H1 (cell line): ENCODE data around the gene NID1. TPM values are rescaled to one million over a fixed set of nuclear protein-coding genes. Genes with fewer than 3 reads are reported as not detected.

Experiments
- CTCF ChIA-PET: fragments of 300-600 bp; sonication (Branson Sonifier 250); formaldehyde crosslinking; loops from one replicate; lab custom pipeline; 2021; ENCODE audit not compliant: partially characterized antibody; lab: Charles Lee
- POLR2A ChIA-PET: fragments of 300-600 bp; sonication (Branson Sonifier 250); formaldehyde crosslinking; loops from one replicate; lab custom pipeline; 2021; ENCODE audit warnings: inconsistent platforms; ENCODE audit not compliant: partially characterized antibody; lab: Charles Lee
- DNase-seq, 2 experiments: peaks; one replicate each; pipeline versions ENCODE4 v3.0.0 to v3.0.0-alpha.2; 2010 to 2022; ENCODE audit warnings: low spot score in 2 of 2, low read depth in 1 of 2, mixed read lengths in 1 of 2
- FAIRE-seq: peaks from 2 replicates; lab custom pipeline; 2011; peaks lifted over from hg19 to GRCh38; lab: Jason Lieb, UNC
- H2AFZ ChIP-seq: 2 replicates; pipeline ENCODE4 v1.8.1; 2012; ENCODE audit warnings: low read length, inconsistent platforms
- H2AK5ac ChIP-seq: 2 replicates; pipeline ENCODE4 v1.6.1; 2013; ENCODE audit warnings: low read depth, low read length
- H2BK120ac ChIP-seq: replicated peaks from 2 replicates; pipeline ENCODE3; 2013; ENCODE audit warnings: low read depth, low read length, inconsistent platforms
- H2BK12ac ChIP-seq: 2 replicates; pipeline ENCODE4 v1.6.1; 2013; ENCODE audit warnings: low read depth, low read length
- H2BK15ac ChIP-seq: 2 replicates; pipeline ENCODE4 v1.6.1; 2013; ENCODE audit warnings: low read length
- H2BK20ac ChIP-seq: 2 replicates; pipeline ENCODE4 v1.6.1; 2013; ENCODE audit warnings: low read length
- H2BK5ac ChIP-seq: 2 replicates; pipeline ENCODE4 v1.6.1; 2013; ENCODE audit warnings: low read depth, low read length
- H3K14ac ChIP-seq: 2 replicates; pipeline ENCODE4 v1.6.1; 2013; ENCODE audit warnings: inconsistent platforms; ENCODE audit not compliant: insufficient read length
- H3K18ac ChIP-seq: 2 replicates; pipeline ENCODE4 v1.6.1; 2013; ENCODE audit warnings: low read length; ENCODE audit errors: extremely low read depth
- H3K23ac ChIP-seq: 2 replicates; pipeline ENCODE4 v1.6.1; 2013; ENCODE audit warnings: inconsistent platforms; ENCODE audit not compliant: insufficient read length
- H3K23me2 ChIP-seq: 2 replicates; pipeline ENCODE4 v1.6.1; 2013; ENCODE audit warnings: low read depth, low read length
- H3K27ac ChIP-seq: 2 replicates; pipeline ENCODE4 v1.6.1; 2011; ENCODE audit warnings: low read depth, low read length, inconsistent platforms
- H3K27me3 ChIP-seq, 4 experiments: replicated peaks in 1 of 4; 1 replicate in 1 of 4; 2 replicates in 3 of 4; pipeline versions ENCODE4 v1.6.1 to v1.8.1; 2011 to 2013; ENCODE audit warnings: low read length in 3 of 4, mild to moderate bottlenecking in 3 of 4, inconsistent platforms in 2 of 4, mixed read lengths in 2 of 4, moderate library complexity in 1 of 4; ENCODE audit not compliant: control insufficient read depth in 3 of 4, insufficient read depth in 3 of 4; ENCODE audit errors: extremely low read depth in 1 of 4
- H3K36me3 ChIP-seq, 4 experiments: 2 replicates each; pipeline versions ENCODE4 v1.6.1 to v1.8.1; 2011 to 2013; ENCODE audit warnings: mild to moderate bottlenecking in 4 of 4, low read length in 3 of 4, moderate library complexity in 2 of 4, control low read depth in 1 of 4, inconsistent platforms in 1 of 4; ENCODE audit not compliant: insufficient read depth in 4 of 4, control insufficient read depth in 2 of 4
- H3K4ac ChIP-seq: replicated peaks from 2 replicates; pipeline ENCODE3; 2013; ENCODE audit warnings: low read length, low read depth, mixed read lengths, inconsistent platforms; ENCODE audit not compliant: insufficient read length
- H3K4me1 ChIP-seq, 4 experiments: replicated peaks in 1 of 4; 1 replicate in 1 of 4; 2 replicates in 3 of 4; pipeline versions ENCODE4 v1.6.1 to v1.8.1; 2011 to 2013; ENCODE audit warnings: low read length in 3 of 4, inconsistent platforms in 2 of 4, mixed read lengths in 1 of 4; ENCODE audit not compliant: insufficient read depth in 4 of 4, control insufficient read depth in 3 of 4
- H3K4me2 ChIP-seq, 2 experiments: 2 replicates each; pipeline versions ENCODE4 v1.6.1 to v1.8.1; 2011 to 2013; ENCODE audit warnings: low read depth in 2 of 2, low read length in 2 of 2, control low read depth in 1 of 2, inconsistent platforms in 1 of 2, mild to moderate bottlenecking in 1 of 2; ENCODE audit not compliant: insufficient read depth in 1 of 2
- H3K4me3 ChIP-seq, 4 experiments: fragments of 200-600, 300-600 bp in 1 of 4; sonication (generic), shearing (Covaris generic), sonication (Bioruptor Twin) in 1 of 4; 2 replicates each; pipeline versions ENCODE4 v1.5.1 to v1.8.1; 2011 to 2016; ENCODE audit warnings: low read length in 4 of 4, low read depth in 3 of 4, control low read depth in 2 of 4, inconsistent platforms in 2 of 4, mild to moderate bottlenecking in 2 of 4, mixed read lengths in 1 of 4, moderate library complexity in 1 of 4; ENCODE audit not compliant: insufficient read depth in 2 of 4; ENCODE audit errors: extremely low read depth in 1 of 4
- H3K56ac ChIP-seq: replicated peaks from 2 replicates; pipeline ENCODE3; 2013; ENCODE audit warnings: low read depth, mild to moderate bottlenecking, mixed read lengths, low read length, inconsistent platforms; ENCODE audit not compliant: insufficient read length
- H3K79me1 ChIP-seq: 2 replicates; pipeline ENCODE4 v1.6.1; 2013; ENCODE audit warnings: low read depth, low read length, control low read depth
- H3K79me2 ChIP-seq, 2 experiments: 2 replicates each; pipeline versions ENCODE4 v1.6.1 to v1.8.1; 2012 to 2013; ENCODE audit warnings: low read length in 2 of 2, mild to moderate bottlenecking in 2 of 2, inconsistent platforms in 1 of 2; ENCODE audit not compliant: insufficient read depth in 2 of 2, control insufficient read depth in 1 of 2
- H3K9ac ChIP-seq, 4 experiments: replicated peaks in 1 of 4; 1 replicate in 1 of 4; 2 replicates in 3 of 4; pipeline versions ENCODE4 v1.6.1 to v1.8.1; 2011 to 2013; ENCODE audit warnings: low read depth in 3 of 4, low read length in 3 of 4, control low read depth in 2 of 4, mild to moderate bottlenecking in 2 of 4, moderate library complexity in 2 of 4, inconsistent platforms in 1 of 4; ENCODE audit errors: extremely low read depth in 1 of 4
- H3K9me3 ChIP-seq, 2 experiments: 2 replicates each; pipeline versions ENCODE4 v1.6.1 to v1.8.1; 2012 to 2013; ENCODE audit warnings: mild to moderate bottlenecking in 2 of 2, moderate library complexity in 2 of 2, control low read depth in 1 of 2, inconsistent platforms in 1 of 2, low read depth in 1 of 2, low read length in 1 of 2, mixed read lengths in 1 of 2; ENCODE audit not compliant: insufficient read depth in 2 of 2
- H4K20me1 ChIP-seq, 2 experiments: replicated peaks in 1 of 2; 2 replicates each; pipeline versions ENCODE3 to v1.8.1; 2011 to 2013; ENCODE audit warnings: inconsistent platforms in 2 of 2, low read length in 2 of 2, mild to moderate bottlenecking in 1 of 2; ENCODE audit not compliant: insufficient read depth in 2 of 2, control insufficient read depth in 1 of 2
- H4K5ac ChIP-seq: 2 replicates; pipeline ENCODE4 v1.6.1; 2013; ENCODE audit warnings: low read length, low read depth, mixed read lengths, inconsistent platforms; ENCODE audit not compliant: insufficient read length
- H4K8ac ChIP-seq: 2 replicates; pipeline ENCODE4 v1.8.0; 2013; ENCODE audit warnings: mild to moderate bottlenecking, moderate library complexity, low read length, inconsistent platforms; ENCODE audit not compliant: insufficient read depth; ENCODE audit errors: extremely low read depth
- H4K91ac ChIP-seq: replicated peaks from 2 replicates; pipeline ENCODE3; 2013; ENCODE audit warnings: low read length, mixed read lengths, inconsistent platforms; ENCODE audit not compliant: insufficient read length
- ATF3 ChIP-seq: IDR thresholded peaks from 2 replicates; pipeline ENCODE4 v1.6.1; 2011; ENCODE audit warnings: low read depth, mild to moderate bottlenecking, low read length; ENCODE audit not compliant: insufficient read depth
- WGBS, 2 experiments: shearing (Covaris generic) in 1 of 2; methylation state at CpG; one replicate each; pipeline versions ENCODE4 v1.1.6 to v1.1.7; 2013 to 2015; ENCODE audit warnings: low lambda C conversion rate in 2 of 2, mixed read lengths in 2 of 2, inconsistent platforms in 1 of 2, low coverage in 1 of 2, missing lambda C conversion rate in 1 of 2; ENCODE audit not compliant: insufficient replicate concordance in 2 of 2, insufficient coverage in 1 of 2, insufficient read length in 1 of 2; ENCODE audit errors: extremely low coverage in 1 of 2, missing lambda C conversion rate in 1 of 2; 5-methylcytosine and 5-hydroxymethylcytosine counted together
- polyA plus RNA-seq, 7 experiments: library from polyadenylated mRNA; depleted of rRNA in 3 of 7; stranded (reverse) in 5 of 7; unstranded in 2 of 7; fragments of >200 nt in 5 of 7; fragments of 200-250 nt in 2 of 7; gene quantifications; 1 replicate in 5 of 7; 2 replicates in 1 of 7; 4 replicates in 1 of 7; pipeline versions ENCODE4 v1.2.1 to v1.2.3, GENCODE V29; 2011 to 2013; ENCODE audit warnings: missing spikeins in 2 of 7, mixed read lengths in 2 of 7
- total RNA-seq: library from RNA; stranded (reverse); fragmentation: NEBNext Ultra II Directional; extraction: Animal tissue kit (Norgen Biotek cat#: 25700); gene quantifications from 2 replicates; pipeline ENCODE4 v1.2.1, GENCODE V29; 2021

Gene NID1
- total and polyA plus RNA-seq, 2 of the 8 experiments (the other 6 are each of a cell fraction or from before 2014, with no cell fraction given), result 20.9 to 25.4 TPM

GRCh38 chr1:235958021-235958420 is 106.9 kb downstream of the NID1 start:
- H3K27ac ChIP-seq, result no peak overlapping the region
- TF ChIP-seq ATF3, result no peak
- H3K4me2 ChIP-seq, result no peak overlapping the region
- H2BK15ac ChIP-seq, result no peak overlapping the region
- H4K20me1 ChIP-seq, result no peaks in the 10 kb centered on the region
- no peaks in the 10 kb centered on the region; a peak in 3 of 7 replicates for H3K4me1 ChIP-seq
- no peaks in the 10 kb centered on the region; a peak in 1 of 7 replicates for H3K27me3 ChIP-seq
- H2AK5ac ChIP-seq, result no peak overlapping the region
- H2BK20ac ChIP-seq, result no peak overlapping the region
- H3K79me2 ChIP-seq, result no peaks in the 10 kb centered on the region
- POLR2A ChIA-PET, result interaction anchor here (1.4 kb wide), 1 partner anchor 14 kb away, joined by 3 read pairs; no protein-coding TSS in a partner anchor
- peak overlapping the region; percentile 29 for H2AFZ ChIP-seq
- H3K23ac ChIP-seq, result no peak overlapping the region
- no peak overlapping the region for H3K4ac ChIP-seq
- CTCF ChIA-PET, result interaction anchor here (1.3 to 1.4 kb wide), 2 partner anchors 14 to 115 kb away, joined by 4 to 5 read pairs; no protein-coding TSS in a partner anchor
- H2BK12ac ChIP-seq, result no peak overlapping the region
- no peak overlapping the region for H3K56ac ChIP-seq
- no peaks in the 10 kb centered on the region for H3K23me2 ChIP-seq
- WGBS, 2 experiments, result 94% methylated on average over 12 of the region's 12 CpGs; no CpG with 5 or more reads in 1 of the 2 experiments
- no peak overlapping the region for H4K5ac ChIP-seq
- H4K8ac ChIP-seq, result no peak overlapping the region
- FAIRE-seq, result no peak
- no peak overlapping the region for H2BK5ac ChIP-seq
- H3K18ac ChIP-seq, result no peak overlapping the region
- H2BK120ac ChIP-seq, result no peak overlapping the region
- H3K79me1 ChIP-seq, result no peaks in the 10 kb centered on the region
- no peak overlapping the region for H3K9ac ChIP-seq
- no peak overlapping the region for H4K91ac ChIP-seq
- no peaks in the 10 kb centered on the region for H3K36me3 ChIP-seq
- H3K9me3 ChIP-seq, result no peaks in the 10 kb centered on the region
- no peak overlapping the region for H3K4me3 ChIP-seq
- H3K14ac ChIP-seq, result no peak overlapping the region
- DNase-seq, result no peak
